Neuronal stem cell (in vitro differentiated cells): ENCODE measurements around the gene RUNX1.

Experiments used
- DNase-seq: peaks from one replicate; pipeline ENCODE4 v3.0.0-alpha.2; 2013; ENCODE audit warnings: low spot score
- H2AFZ ChIP-seq: one replicate; pipeline ENCODE4 v1.6.1; 2013; ENCODE audit warnings: mild to moderate bottlenecking, low read length, inconsistent platforms
- H2AK5ac ChIP-seq: 2 replicates; pipeline ENCODE4 v1.6.1; 2013; ENCODE audit warnings: low read depth, mild to moderate bottlenecking, inconsistent platforms, low read length, moderate library complexity, mixed read lengths
- H2BK120ac ChIP-seq: 2 replicates; pipeline ENCODE4 v1.6.1; 2013; ENCODE audit warnings: low read depth, mild to moderate bottlenecking, inconsistent platforms, low read length, moderate library complexity, mixed read lengths
- H2BK12ac ChIP-seq: one replicate; pipeline ENCODE4 v1.6.1; 2013; ENCODE audit warnings: low read length, inconsistent platforms
- H2BK15ac ChIP-seq: 2 replicates; pipeline ENCODE4 v1.6.1; 2013; ENCODE audit warnings: mild to moderate bottlenecking, low read length, inconsistent platforms, mixed read lengths
- H2BK5ac ChIP-seq: one replicate; pipeline ENCODE4 v1.6.1; 2013; ENCODE audit warnings: inconsistent platforms, mild to moderate bottlenecking, low read length, moderate library complexity
- H3K14ac ChIP-seq: one replicate; pipeline ENCODE4 v1.6.1; 2013; ENCODE audit warnings: low read length, inconsistent platforms
- H3K18ac ChIP-seq: 2 replicates; pipeline ENCODE4 v1.6.1; 2013; ENCODE audit warnings: low read length, inconsistent platforms
- H3K23ac ChIP-seq: 2 replicates; pipeline ENCODE4 v1.6.1; 2013; ENCODE audit warnings: low read depth, mild to moderate bottlenecking, mixed read lengths, low read length, inconsistent platforms; ENCODE audit not compliant: poor library complexity
- H3K27ac ChIP-seq: replicated peaks from 3 replicates; pipeline ENCODE4 v1.5.1; 2013; ENCODE audit warnings: low read length, inconsistent platforms
- H3K27me3 ChIP-seq, 3 experiments: 2 replicates each; pipeline ENCODE4 v1.6.1; 2013; ENCODE audit warnings: low read length in 3 of 3, mild to moderate bottlenecking in 2 of 3, inconsistent platforms in 1 of 3, low read depth in 1 of 3, mixed read lengths in 1 of 3, moderate library complexity in 1 of 3; ENCODE audit not compliant: control insufficient read depth in 3 of 3, insufficient read depth in 3 of 3
- H3K36me3 ChIP-seq, 2 donors: replicated peaks in 1 of 2; 2 replicates each; pipeline ENCODE4 v1.6.1; 2013; ENCODE audit warnings: low read length in 2 of 2; ENCODE audit not compliant: control insufficient read depth in 2 of 2, insufficient read depth in 2 of 2
- H3K4ac ChIP-seq: 2 replicates; pipeline ENCODE4 v1.6.1; 2013; ENCODE audit warnings: inconsistent platforms, mild to moderate bottlenecking, low read length, moderate library complexity
- H3K4me1 ChIP-seq, 2 donors: 1 replicate in 1 of 2; 2 replicates in 1 of 2; pipeline ENCODE4 v1.6.1; 2013; ENCODE audit warnings: low read length in 2 of 2, low read depth in 1 of 2; ENCODE audit not compliant: control insufficient read depth in 2 of 2, insufficient read depth in 1 of 2
- H3K4me2 ChIP-seq: one replicate; pipeline ENCODE4 v1.6.1; 2013; ENCODE audit warnings: mild to moderate bottlenecking, low read length, inconsistent platforms; ENCODE audit not compliant: insufficient read depth, poor library complexity, severe bottlenecking
- H3K4me3 ChIP-seq, 2 donors: 2 replicates each; pipeline ENCODE4 v1.5.1; 2013; ENCODE audit warnings: low read length in 2 of 2, mild to moderate bottlenecking in 2 of 2, inconsistent platforms in 1 of 2, moderate library complexity in 1 of 2
- H3K79me1 ChIP-seq: one replicate; pipeline ENCODE4 v1.6.1; 2013; ENCODE audit warnings: low read depth, mild to moderate bottlenecking, inconsistent platforms, low read length, moderate library complexity
- H3K9ac ChIP-seq: one replicate; pipeline ENCODE4 v1.6.1; 2013; ENCODE audit warnings: mild to moderate bottlenecking, low read depth, low read length, inconsistent platforms; ENCODE audit not compliant: poor library complexity
- H3K9me3 ChIP-seq, 2 donors: replicated peaks in 1 of 2; 2 replicates each; pipeline versions ENCODE3 to v1.6.1; 2013; ENCODE audit warnings: low read length in 2 of 2, mild to moderate bottlenecking in 2 of 2, inconsistent platforms in 1 of 2, low read depth in 1 of 2, mixed read lengths in 1 of 2, moderate library complexity in 1 of 2; ENCODE audit not compliant: control insufficient read depth in 2 of 2, insufficient read depth in 1 of 2
- H4K8ac ChIP-seq: one replicate; pipeline ENCODE4 v1.6.1; 2013; ENCODE audit warnings: low read depth, mild to moderate bottlenecking, inconsistent platforms, low read length, moderate library complexity
- H4K91ac ChIP-seq: one replicate; pipeline ENCODE4 v1.6.1; 2013; ENCODE audit warnings: low read length, low read depth, mild to moderate bottlenecking, inconsistent platforms; ENCODE audit not compliant: poor library complexity
- WGBS, 2 donors: extraction: QIAGEN DNeasy Blood & Tissue Kit; methylation state at CpG; one replicate each; pipeline ENCODE4 v1.1.7; 2013; ENCODE audit warnings: missing lambda C conversion rate in 2 of 2, mixed read lengths in 1 of 2; ENCODE audit not compliant: insufficient read length in 2 of 2, insufficient replicate concordance in 1 of 2; ENCODE audit errors: extremely low coverage in 2 of 2; 5-methylcytosine and 5-hydroxymethylcytosine counted together

The RUNX1 gene

GRCh38 chr21:34875830-34876229 lies 173.3 kb downstream of the RUNX1 start:
- H2BK5ac ChIP-seq = no peak overlapping the region
- no peak overlapping the region for H4K91ac ChIP-seq
- no peak overlapping the region for H3K9ac ChIP-seq
- no peaks in the 10 kb centered on the region for H3K79me1 ChIP-seq
- H3K4ac ChIP-seq = no peak overlapping the region
- peaks cover 0 to 3% (median 2%) of the 10 kb centered on the region in 3 experiments for H3K27me3 ChIP-seq
- H2AFZ ChIP-seq = no peak overlapping the region
- no peak overlapping the region for H2BK12ac ChIP-seq
- H3K4me1 ChIP-seq = no peaks in the 10 kb centered on the region
- H3K4me2 ChIP-seq = no peak overlapping the region
- H3K14ac ChIP-seq = no peak overlapping the region
- H4K8ac ChIP-seq = no peak overlapping the region
- DNase-seq = no peak
- peak overlapping the region; percentile 33 for H3K18ac ChIP-seq
- no peak overlapping the region for H2AK5ac ChIP-seq
- H3K36me3 ChIP-seq = no peaks in the 10 kb centered on the region
- no peak overlapping the region for H2BK120ac ChIP-seq
- H3K4me3 ChIP-seq = no peak overlapping the region
- H2BK15ac ChIP-seq = no peak overlapping the region
- H3K23ac ChIP-seq = no peak overlapping the region
- WGBS, 2 donors = no CpG with 5 or more reads among the region's 6 CpGs
- H3K27ac ChIP-seq = no peak overlapping the region
- H3K9me3 ChIP-seq = no peaks in the 10 kb centered on the region

DNA sequence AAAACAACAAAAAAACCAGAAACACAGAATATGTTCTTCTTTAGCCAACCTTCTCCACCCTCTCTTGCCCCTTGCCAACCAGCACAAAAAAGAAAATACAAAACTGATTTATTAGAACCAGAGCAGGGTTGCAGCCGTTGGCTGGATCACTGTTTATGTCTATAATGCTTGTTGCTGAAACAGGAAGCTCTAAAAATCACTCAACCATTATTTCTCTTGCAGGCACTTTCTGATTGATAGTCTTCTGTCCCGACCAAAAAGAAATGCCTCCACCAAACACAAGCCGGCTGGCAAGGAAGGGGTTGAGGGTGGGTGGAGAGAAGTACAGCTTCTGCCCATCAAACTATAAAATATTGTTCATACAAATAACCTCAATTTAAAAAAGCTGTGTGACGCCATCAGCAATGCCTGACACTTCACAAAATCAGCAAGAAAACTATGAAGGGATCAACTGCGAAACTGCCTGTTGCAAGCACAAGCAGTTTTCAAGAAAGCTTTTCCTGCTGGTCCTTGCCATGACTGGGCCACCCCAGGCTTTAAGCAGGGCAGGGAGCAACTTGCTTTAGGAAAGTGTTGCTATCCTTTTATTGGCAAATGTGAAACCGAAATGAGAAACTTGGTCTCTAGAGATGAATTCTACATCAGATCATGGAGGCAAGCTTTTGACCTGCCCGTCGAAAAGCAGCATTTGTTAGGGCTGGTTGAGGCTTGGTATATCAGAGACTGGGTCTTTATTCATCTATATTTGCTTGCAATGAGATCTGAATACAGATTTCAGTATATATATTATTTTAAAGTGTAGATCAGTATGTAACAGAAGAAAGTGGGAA lies 174.2 kb downstream of the RUNX1 start:
- Histone ChIP-seq H3K27ac (no peak overlapping the region), H3K4me3 (no peak overlapping the region), H3K18ac (no peak overlapping the region), H2BK5ac (no peak overlapping the region), H4K8ac (no peak overlapping the region), H2AK5ac (no peak overlapping the region), H3K4ac (no peak overlapping the region), H3K79me1 (no peaks in the 10 kb centered on the region), H3K4me2 (no peak overlapping the region), H2BK12ac (no peak overlapping the region), H2AFZ (no peak overlapping the region), H3K23ac (no peak overlapping the region), H3K9me3 (no peaks in the 10 kb centered on the region), H3K9ac (no peak overlapping the region), H2BK15ac (no peak overlapping the region), H3K36me3 (no peaks in the 10 kb centered on the region), H3K14ac (peak overlapping the region; percentile 28), H4K91ac (no peak overlapping the region), H3K27me3 (peaks cover 0 to 2% (median 0%) of the 10 kb centered on the region in 3 experiments), H2BK120ac (no peak overlapping the region), H3K4me1 (no peaks in the 10 kb centered on the region)
- no CpG with 5 or more reads among the region's 8 CpGs for WGBS, 2 donors
- no peak for DNase-seq

DNA sequence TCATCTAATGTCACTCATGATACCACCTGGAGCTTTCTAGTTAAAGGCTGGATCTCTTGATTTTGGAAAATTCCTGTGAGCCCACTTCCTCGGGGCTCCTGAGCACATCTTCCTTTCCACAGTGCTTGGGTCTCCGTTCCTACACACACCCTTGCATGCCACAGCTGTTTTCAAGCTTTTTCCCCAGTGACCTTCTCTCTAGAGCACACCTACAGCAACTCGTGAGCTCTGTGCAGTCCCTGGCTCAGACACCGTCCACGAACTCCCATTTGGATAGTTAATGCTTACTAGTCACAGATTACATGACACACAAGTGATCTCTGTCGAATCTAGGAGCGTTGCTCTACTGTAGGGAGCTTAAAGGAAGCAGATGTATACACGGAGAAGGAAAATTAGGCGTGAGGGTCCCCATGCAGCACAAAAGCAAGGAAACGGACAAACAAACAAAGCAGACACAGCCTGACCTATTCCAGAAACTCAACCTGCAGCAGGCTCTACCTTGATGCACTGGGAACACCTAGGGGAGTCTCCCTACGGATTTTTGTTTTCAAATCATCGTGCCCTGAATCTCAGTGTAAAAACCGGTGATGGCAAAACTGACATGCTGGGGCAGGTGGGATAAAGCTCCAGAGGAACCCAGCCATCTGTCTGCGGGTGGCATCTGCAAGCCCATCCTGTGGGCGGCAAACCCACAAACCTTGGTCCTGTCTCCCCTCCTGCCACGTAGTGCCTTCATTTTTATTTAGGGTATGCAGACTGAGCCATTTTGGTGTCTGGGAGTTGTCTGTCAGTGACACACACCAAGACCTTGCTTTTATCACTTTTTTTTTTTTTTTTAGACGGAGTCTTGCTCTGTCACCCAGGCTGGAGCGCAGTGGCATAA lies 177.8 kb downstream of the RUNX1 start:
- Histone ChIP-seq H2AFZ (no peak overlapping the region), H2AK5ac (no peak overlapping the region), H4K91ac (no peak overlapping the region), H3K9ac (no peak overlapping the region), H3K4me1 (no peaks in the 10 kb centered on the region), H3K27ac (no peak overlapping the region), H2BK120ac (no peak overlapping the region), H3K79me1 (no peaks in the 10 kb centered on the region), H3K14ac (no peak overlapping the region), H3K36me3 (no peaks in the 10 kb centered on the region), H3K18ac (no peak overlapping the region), H3K4me2 (no peak overlapping the region), H3K9me3 (no peaks in the 10 kb centered on the region), H2BK12ac (no peak overlapping the region), H3K23ac (no peak overlapping the region), H3K4ac (no peak overlapping the region), H3K4me3 (no peak overlapping the region), H2BK5ac (no peak overlapping the region), H2BK15ac (no peak overlapping the region), H4K8ac (no peak overlapping the region), H3K27me3 (peaks cover 0 to 13% (median 4%) of the 10 kb centered on the region in 3 experiments)
- no peak for DNase-seq
- WGBS, 2 donors = no CpG with 5 or more reads among the region's 18 CpGs

- Histone ChIP-seq H3K4me1 (peaks cover 7% of the 10 kb centered on the region in 2 donors), H2BK5ac (no peak overlapping the region), H3K23ac (no peak overlapping the region), H4K91ac (no peak overlapping the region), H2BK15ac (no peak overlapping the region), H3K14ac (no peak overlapping the region), H2AFZ (no peak overlapping the region), H3K4me3 (no peak overlapping the region), H2BK12ac (no peak overlapping the region), H3K9ac (no peak overlapping the region), H3K27me3 (peaks cover 0 to 17% (median 10%) of the 10 kb centered on the region in 3 experiments), H3K4ac (no peak overlapping the region), H3K18ac (no peak overlapping the region), H2BK120ac (no peak overlapping the region), H2AK5ac (no peak overlapping the region), H3K9me3 (no peaks in the 10 kb centered on the region), H3K79me1 (no peaks in the 10 kb centered on the region), H3K4me2 (no peak overlapping the region), H3K36me3 (no peaks in the 10 kb centered on the region), H3K27ac (no peak overlapping the region), H4K8ac (no peak overlapping the region)
- no CpG with 5 or more reads among the region's 3 CpGs for WGBS, 2 donors
- DNase-seq = no peak
These were observed 178.9 kb downstream of the RUNX1 start for GRCh38 chr21:34870246-34870645.
